Small intestine (tissue), 7 donors: ENCODE measurements around the gene SIRPG. TPM values are rescaled to one million over a fixed set of nuclear protein-coding genes. Genes with fewer than 3 reads are reported as not detected.

Experiments used
- DNase-seq, 2 donors: peaks; one replicate each; pipeline versions ENCODE4 v3.0.0 to v3.0.0-alpha.2; 2013
- FAIRE-seq: peaks from 2 replicates; lab custom pipeline; 2012; peaks lifted over from hg19 to GRCh38; lab: Jason Lieb, UNC
- H3K27ac ChIP-seq, 3 donors: one replicate each; pipeline ENCODE4 v1.5.1; 2013; ENCODE audit warnings: low read length in 2 of 3, mild to moderate bottlenecking in 2 of 3, control low read depth in 1 of 3, inconsistent platforms in 1 of 3, low read depth in 1 of 3, moderate library complexity in 1 of 3
- H3K27me3 ChIP-seq, 3 donors: one replicate each; pipeline ENCODE4 v1.6.1; 2013; ENCODE audit warnings: low read length in 3 of 3, inconsistent platforms in 1 of 3; ENCODE audit not compliant: control insufficient read depth in 3 of 3, insufficient read depth in 3 of 3
- H3K36me3 ChIP-seq, 3 donors: one replicate each; pipeline ENCODE4 v1.6.1; 2013; ENCODE audit warnings: low read length in 3 of 3, inconsistent platforms in 1 of 3, low read depth in 1 of 3, mild to moderate bottlenecking in 1 of 3, moderate library complexity in 1 of 3; ENCODE audit not compliant: control insufficient read depth in 3 of 3, insufficient read depth in 2 of 3
- H3K4me1 ChIP-seq, 3 donors: one replicate each; pipeline ENCODE4 v1.6.1; 2013; ENCODE audit warnings: low read length in 2 of 3, inconsistent platforms in 1 of 3, low read depth in 1 of 3, mild to moderate bottlenecking in 1 of 3, moderate library complexity in 1 of 3; ENCODE audit not compliant: control insufficient read depth in 3 of 3, insufficient read depth in 2 of 3
- H3K4me3 ChIP-seq, 3 donors: one replicate each; pipeline ENCODE4 v1.5.1; 2013; ENCODE audit warnings: low read length in 3 of 3, control low read depth in 1 of 3, inconsistent platforms in 1 of 3, low read depth in 1 of 3, mild to moderate bottlenecking in 1 of 3, moderate library complexity in 1 of 3
- H3K9me3 ChIP-seq, 2 donors: one replicate each; pipeline ENCODE4 v1.6.1; 2013; ENCODE audit warnings: low read depth in 1 of 2, low read length in 1 of 2; ENCODE audit not compliant: control insufficient read depth in 2 of 2, insufficient read depth in 1 of 2
- WGBS, 3 donors: extraction: QIAGEN DNeasy Blood & Tissue Kit; methylation state at CpG; one replicate each; pipeline ENCODE4 v1.1.7; 2013; 5-methylcytosine and 5-hydroxymethylcytosine counted together
- polyA plus RNA-seq, 4 donors: library from polyadenylated mRNA; stranded (reverse) in 3 of 4; unstranded in 1 of 4; fragments of 200-250 nt in 3 of 4; fragments of 120-200 nt in 1 of 4; gene quantifications; one replicate each; pipeline versions ENCODE4 v1.2.1 to v1.2.3, GENCODE V29; 2013
- donor health status: healthy with polysubstance abuse.
- donor health status: control.
- donor health status: control.
- donor health status: Bipolar disorder and iron deficiency.
- donor health status: healthy.

The SIRPG gene
- polyA plus RNA-seq, 4 donors = 0.89 to 2.2 (median 0.99) TPM

DNA sequence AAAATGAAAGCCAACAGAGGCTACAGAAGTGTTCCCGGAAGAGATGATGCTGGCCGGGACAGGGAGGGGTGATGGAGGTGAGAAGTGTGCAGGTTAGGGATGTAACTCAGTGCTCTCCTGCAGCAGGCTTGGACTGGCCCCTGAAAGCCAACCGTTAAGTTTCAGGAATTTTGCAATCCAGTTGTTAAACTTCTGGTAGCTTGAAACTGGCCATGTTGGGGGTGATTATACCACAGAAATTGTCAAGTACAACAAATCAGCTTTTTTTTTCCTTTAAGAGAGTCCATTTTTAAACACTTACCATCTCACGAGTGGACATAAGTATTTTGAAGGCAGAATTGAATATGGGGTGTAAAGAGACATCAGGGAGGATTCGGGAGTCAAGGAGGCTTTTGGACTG lies 29.0 kb downstream of the SIRPG start:
- H3K4me1 ChIP-seq = no peaks in the 10 kb centered on the region
- H3K36me3 ChIP-seq = no peaks in the 10 kb centered on the region
- H3K9me3 ChIP-seq = no peaks in the 10 kb centered on the region
- no peak overlapping the region for H3K27ac ChIP-seq
- DNase-seq = no peak
- no peak for FAIRE-seq
- 78 to 82% (median 81%) methylated on average over 5 of the region's 5 CpGs for WGBS, 3 donors
- H3K27me3 ChIP-seq = no peaks in the 10 kb centered on the region
- H3K4me3 ChIP-seq = no peak overlapping the region

DNA sequence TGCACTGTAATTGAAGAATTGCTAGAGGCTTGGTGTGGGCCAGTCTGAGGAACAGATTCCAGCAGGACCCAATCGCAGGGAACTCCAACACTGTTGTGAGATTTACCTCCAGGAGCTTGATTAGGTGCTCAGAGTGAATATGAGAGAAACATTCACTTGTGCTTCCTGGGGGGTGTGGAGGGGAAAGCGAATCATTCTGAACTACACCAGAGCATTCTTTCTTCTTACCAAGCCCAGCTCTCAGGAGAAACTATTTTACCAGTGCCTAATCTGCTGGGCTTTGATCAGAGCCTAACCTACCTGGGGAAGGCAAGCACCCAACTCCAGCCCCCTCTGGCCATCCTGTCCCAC lies 30.4 kb downstream of the SIRPG start:
- Histone ChIP-seq H3K36me3 (no peaks in the 10 kb centered on the region), H3K4me1 (peaks cover 0 to 8% (median 0%) of the 10 kb centered on the region in 3 donors), H3K9me3 (no peaks in the 10 kb centered on the region), H3K27ac (no peak overlapping the region), H3K27me3 (no peaks in the 10 kb centered on the region), H3K4me3 (no peak overlapping the region)
- WGBS, 3 donors = 78 to 91% (median 84%) methylated on average over 2 of the region's 2 CpGs
- FAIRE-seq (no peak), DNase-seq (no peak)

DNA sequence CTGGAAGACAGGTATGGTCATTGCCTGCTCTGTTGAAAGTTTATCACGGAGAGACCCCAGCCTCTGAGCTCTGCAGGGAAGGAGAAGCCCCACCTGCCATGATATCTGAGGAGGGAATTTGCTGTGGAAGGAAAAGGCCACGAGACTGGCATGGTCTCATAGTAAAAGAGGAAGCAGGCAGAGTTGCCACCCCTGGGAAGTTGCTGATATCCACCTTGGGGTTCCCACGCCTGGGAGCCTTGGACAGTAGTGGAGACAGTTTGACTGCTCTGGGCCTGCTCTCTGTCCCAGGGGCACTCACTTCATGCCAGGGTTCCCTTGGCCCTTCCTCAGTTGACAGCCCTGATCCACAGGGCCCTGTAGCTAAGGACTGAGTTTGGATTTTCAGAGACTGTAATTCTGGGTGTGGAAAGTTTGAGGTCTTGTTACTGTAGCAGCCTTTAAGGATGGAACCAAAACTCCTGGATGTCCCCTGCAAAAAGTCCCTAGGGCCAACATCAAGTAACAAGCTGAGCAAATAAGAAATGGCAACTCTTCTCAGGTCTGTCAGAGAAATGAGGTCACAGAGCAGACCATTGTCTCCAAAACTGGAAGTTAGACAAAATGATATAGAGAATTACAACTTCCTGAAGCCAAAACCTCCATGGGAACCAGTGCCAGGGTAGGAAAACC lies 30.9 kb downstream of the SIRPG start:
- DNase-seq (no peak), FAIRE-seq (no peak)
- H3K4me3 ChIP-seq = no peak overlapping the region
- H3K36me3 ChIP-seq = no peaks in the 10 kb centered on the region
- peaks cover 0 to 8% (median 0%) of the 10 kb centered on the region in 3 donors for H3K4me1 ChIP-seq
- H3K27ac ChIP-seq = no peak overlapping the region
- 58 to 73% (median 72%) methylated on average over 3 of the region's 3 CpGs for WGBS, 3 donors
- no peaks in the 10 kb centered on the region for H3K9me3 ChIP-seq
- no peaks in the 10 kb centered on the region for H3K27me3 ChIP-seq

DNA sequence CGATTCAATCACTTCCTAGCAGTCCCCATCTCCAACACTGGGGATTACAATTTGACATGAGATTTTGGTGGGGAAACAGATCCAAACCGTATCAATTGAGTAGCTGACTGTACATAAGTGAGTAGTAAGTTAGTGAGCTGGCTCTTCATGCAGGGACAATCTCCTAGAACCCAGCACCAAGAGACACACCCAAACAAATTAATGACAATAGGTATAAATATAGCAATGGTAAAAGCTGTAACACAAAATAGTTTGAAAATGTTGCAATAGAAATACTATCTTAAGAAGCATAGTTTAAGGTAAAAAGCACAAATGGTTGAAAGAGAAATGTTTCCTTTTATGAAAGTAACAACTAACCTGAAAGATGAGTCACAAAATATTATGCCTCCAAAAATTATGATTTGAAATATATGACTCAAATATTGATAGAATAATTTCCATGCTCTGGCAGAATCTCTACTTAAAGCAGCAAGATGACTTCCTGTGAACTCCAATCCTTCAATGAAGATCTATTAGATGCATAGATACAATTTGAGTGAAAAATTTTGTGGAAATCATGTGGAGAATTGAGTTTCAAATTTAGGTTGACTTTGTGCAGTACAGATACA lies 32.4 kb downstream of the SIRPG start:
- no peaks in the 10 kb centered on the region for H3K9me3 ChIP-seq
- WGBS, 3 donors = 62 to 70% (median 67%) methylated on average over 2 of the region's 2 CpGs

DNA sequence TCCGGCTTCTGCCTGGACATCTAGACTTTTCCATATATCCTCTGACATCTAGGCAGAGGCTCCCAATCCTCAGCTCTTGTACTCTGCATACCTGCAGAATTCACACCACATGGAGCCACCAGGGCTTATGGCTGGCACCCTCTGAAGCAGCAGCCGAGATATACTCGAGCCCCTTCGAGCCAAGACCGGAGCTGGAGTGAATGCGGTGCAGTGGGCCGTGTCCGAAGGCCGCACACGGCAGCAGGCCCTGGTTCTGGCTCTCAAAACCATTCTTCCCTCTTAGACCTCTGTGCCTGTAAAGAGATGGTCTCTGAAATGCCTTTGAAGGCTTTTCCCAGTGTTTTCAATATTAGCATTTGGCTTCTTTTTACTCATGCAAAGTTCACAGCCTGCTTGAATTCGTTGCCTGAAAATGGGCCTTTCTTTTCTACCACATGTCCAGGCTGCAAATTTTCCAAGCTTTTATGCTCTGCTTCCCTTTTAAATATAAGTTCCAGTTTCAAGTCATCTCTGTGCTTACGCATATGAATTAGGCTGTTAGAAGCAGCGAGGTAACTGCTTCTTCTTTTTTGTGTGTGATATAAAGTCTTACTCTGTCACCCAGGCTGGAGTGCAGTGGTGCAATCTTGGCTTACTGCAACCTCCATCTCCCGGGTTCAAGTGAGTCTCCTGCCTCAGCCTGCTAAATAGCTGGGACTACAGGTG lies 33.9 kb downstream of the SIRPG start:
- Histone ChIP-seq H3K4me3 (no peak overlapping the region), H3K4me1 (peaks cover 0 to 8% (median 0%) of the 10 kb centered on the region in 3 donors), H3K9me3 (peaks cover 0 to 5% of the 10 kb centered on the region in 2 donors), H3K27ac (no peak overlapping the region), H3K36me3 (no peaks in the 10 kb centered on the region), H3K27me3 (no peaks in the 10 kb centered on the region)
- WGBS, 3 donors = 89 to 94% (median 94%) methylated on average over 14 of the region's 14 CpGs
- DNase-seq (no peak), FAIRE-seq (no peak)

More for the DNA sequence above, 32.4 kb downstream of the SIRPG start:
- peaks cover 0 to 8% (median 0%) of the 10 kb centered on the region in 3 donors for H3K4me1 ChIP-seq
- FAIRE-seq (no peak), DNase-seq (no peak)
- H3K4me3 ChIP-seq = no peak overlapping the region
- no peaks in the 10 kb centered on the region for H3K36me3 ChIP-seq
- no peak overlapping the region for H3K27ac ChIP-seq
- H3K27me3 ChIP-seq = no peaks in the 10 kb centered on the region

DNA sequence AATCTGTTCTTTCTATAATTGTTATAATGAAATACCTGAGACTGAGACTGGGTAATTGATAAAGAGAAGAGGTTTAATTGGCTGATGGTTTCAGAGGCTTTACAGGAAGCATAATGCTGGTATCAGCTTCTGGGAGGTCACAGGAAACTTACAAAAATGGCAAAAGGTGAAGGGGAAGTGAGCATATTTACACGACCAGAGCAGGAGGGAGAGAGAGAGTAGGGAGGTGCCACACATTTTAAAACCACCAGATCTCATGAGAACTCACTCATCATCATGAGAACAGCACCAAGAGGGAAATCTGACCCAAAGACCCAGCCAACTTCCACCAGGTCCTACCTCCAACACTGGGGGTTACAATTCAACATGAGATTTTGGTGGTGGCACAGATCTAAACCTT lies 35.1 kb downstream of the SIRPG start:
- no peaks in the 10 kb centered on the region for H3K27me3 ChIP-seq
- DNase-seq (peak in 1 of 2 donors; percentile 20), FAIRE-seq (no peak)
- H3K36me3 ChIP-seq = no peaks in the 10 kb centered on the region
- H3K4me1 ChIP-seq = peaks cover 0 to 8% (median 0%) of the 10 kb centered on the region in 3 donors
- H3K27ac ChIP-seq = no peak overlapping the region
- no peak overlapping the region for H3K4me3 ChIP-seq
- peaks cover 0 to 7% of the 10 kb centered on the region in 2 donors for H3K9me3 ChIP-seq
- WGBS, 3 donors = 0 to 4% (median 0%) methylated on average over 1 of the region's 1 CpG

DNA sequence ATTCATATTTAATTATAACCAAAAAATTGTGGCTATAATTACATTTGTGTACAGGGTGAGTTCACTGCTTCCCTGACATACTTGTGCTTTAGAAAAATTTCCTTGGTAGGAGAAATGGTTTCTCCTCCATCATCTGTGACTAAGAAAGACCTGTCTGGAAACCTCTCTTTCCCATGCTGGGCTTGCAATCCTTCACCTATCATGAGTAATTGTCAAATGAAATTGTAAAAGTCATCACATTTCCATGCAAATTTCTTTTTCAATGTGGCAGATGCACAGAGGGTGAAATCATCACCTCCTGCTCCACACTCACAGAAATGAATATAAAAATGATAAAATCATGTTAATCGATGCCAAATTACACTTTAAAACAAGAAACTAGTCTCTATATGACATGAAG lies 36.3 kb downstream of the SIRPG start:
- DNase-seq = no peak
- Histone ChIP-seq H3K27ac (no peak overlapping the region), H3K4me3 (no peak overlapping the region), H3K9me3 (peaks cover 0 to 7% of the 10 kb centered on the region in 2 donors), H3K4me1 (peaks cover 0 to 8% (median 0%) of the 10 kb centered on the region in 3 donors), H3K36me3 (no peaks in the 10 kb centered on the region), H3K27me3 (no peaks in the 10 kb centered on the region)
- FAIRE-seq = no peak
- WGBS, 3 donors = 77 to 93% (median 83%) methylated on average over 1 of the region's 1 CpG

DNA sequence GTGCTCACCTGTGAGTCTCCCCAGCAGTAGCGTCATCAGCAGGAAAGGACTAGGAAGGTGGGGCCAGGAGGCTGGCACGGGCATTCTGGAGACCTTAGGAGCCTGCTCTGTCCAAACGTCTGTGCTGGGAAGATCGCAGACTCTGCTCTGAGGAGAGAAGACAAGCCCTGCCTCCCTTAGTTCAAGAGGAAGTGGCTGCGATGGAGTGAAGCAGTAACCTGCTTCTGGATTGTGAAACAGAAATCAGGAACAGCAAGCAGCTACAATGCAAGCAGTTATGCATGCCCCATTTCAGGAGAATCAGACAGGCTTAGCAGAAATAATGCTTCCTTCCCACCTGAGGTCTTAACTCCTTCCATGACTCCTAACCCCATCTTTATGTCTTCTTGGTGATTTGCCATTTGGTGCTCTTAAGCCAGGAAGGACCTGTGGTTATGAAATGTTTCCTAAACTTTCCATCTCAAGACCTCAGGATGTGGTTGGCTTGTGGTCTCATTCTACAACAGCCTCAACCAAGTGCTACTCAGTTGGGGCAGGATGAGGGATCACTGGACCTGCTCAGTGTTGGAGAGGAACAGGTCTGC lies 37.6 kb downstream of the SIRPG start, which contains the start of gene SIRPB1:
Gene SIRPB1 (minus strand): TSS at position 149 of the 584 bp plus-strand sequence. CDS start 65 bp downstream, at position 84.
- no peak within 1 kb of the TSS for H3K4me3 ChIP-seq
- peak in 1 of 2 donors; percentile 10 for DNase-seq
- H3K27ac ChIP-seq = no peak within 1 kb of the TSS
- H3K4me1 ChIP-seq = peaks cover 0 to 8% (median 0%) of the 10 kb centered on the region in 3 donors
- H3K36me3 ChIP-seq = no peaks in the 10 kb centered on the region
- 28 to 43% (median 42%) methylated on average over 5 of the region's 5 CpGs for WGBS, 3 donors
- H3K9me3 ChIP-seq = peaks cover 0 to 7% of the 10 kb centered on the region in 2 donors
- FAIRE-seq = no peak
- no peaks in the 10 kb centered on the region for H3K27me3 ChIP-seq
